ENCODE measurements around the gene ADGRF1.

The ADGRF1 gene

GRCh38 chr6:47019941-47020340 lies 22.2 kb downstream of the ADGRF1 start:
- no peak overlapping the region for H2AFZ ChIP-seq
- no peak overlapping the region for H3K4me3 ChIP-seq (ENCODE audit: low read depth, low read length)
- no peaks in the 10 kb centered on the region for H3K9me3 ChIP-seq (ENCODE audit: control insufficient read depth, low read length)
- no peak for TF ChIP-seq CTCF (IDR thresholded peaks at IDR 0.05)
- H3K4me1 ChIP-seq: no peaks in the 10 kb centered on the region
- no peak overlapping the region for H3K4me2 ChIP-seq (ENCODE audit: low read length)
- H3K36me3 ChIP-seq (ENCODE audit: control insufficient read depth, insufficient read depth, low read length): no peaks in the 10 kb centered on the region
- H3K27ac ChIP-seq: no peak overlapping the region
- H3K79me2 ChIP-seq: no peaks in the 10 kb centered on the region
- no peaks in the 10 kb centered on the region for H3K27me3 ChIP-seq (ENCODE audit: control insufficient read depth, insufficient read depth, low read length)
- H3K9ac ChIP-seq: no peak overlapping the region

- Histone ChIP-seq H3K4me2 (ENCODE audit: low read length) (no peak overlapping the region), H3K79me2 (no peaks in the 10 kb centered on the region), H3K27me3 (ENCODE audit: control insufficient read depth, insufficient read depth, low read length) (no peaks in the 10 kb centered on the region), H3K27ac (no peak overlapping the region), H3K36me3 (ENCODE audit: control insufficient read depth, insufficient read depth, low read length) (no peaks in the 10 kb centered on the region), H3K4me3 (ENCODE audit: low read depth, low read length) (no peak overlapping the region), H3K9ac (no peak overlapping the region), H3K4me1 (no peaks in the 10 kb centered on the region), H3K9me3 (ENCODE audit: control insufficient read depth, low read length) (no peaks in the 10 kb centered on the region), H2AFZ (no peak overlapping the region)
- TF ChIP-seq CTCF (IDR thresholded peaks at IDR 0.05): no peak
These were observed 25.2 kb downstream of the ADGRF1 start for GRCh38 chr6:47016909-47017308.

DNA sequence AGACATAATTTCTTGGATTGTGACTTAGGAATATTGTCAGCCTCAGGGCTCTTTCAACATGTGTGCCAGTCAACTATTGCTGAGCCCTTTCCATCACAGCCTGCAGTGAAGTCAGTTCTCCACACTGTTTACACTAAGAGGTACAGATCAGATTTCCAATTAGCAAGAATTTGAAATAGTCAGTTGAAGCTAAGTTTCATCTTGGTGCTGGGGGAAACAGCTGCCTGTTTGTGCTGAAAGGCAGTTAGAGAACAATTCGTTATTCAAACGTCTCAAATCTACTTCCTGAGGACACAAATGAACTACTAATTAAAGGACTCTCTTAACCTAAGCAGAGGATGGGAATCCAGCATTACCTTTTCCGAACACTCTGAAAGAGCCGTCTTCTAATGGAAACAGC lies 25.9 kb downstream of the ADGRF1 start:
- H3K9me3 ChIP-seq (ENCODE audit: control insufficient read depth, low read length): no peaks in the 10 kb centered on the region
- no peak overlapping the region for H2AFZ ChIP-seq
- no peaks in the 10 kb centered on the region for H3K4me1 ChIP-seq
- no peaks in the 10 kb centered on the region for H3K27me3 ChIP-seq (ENCODE audit: control insufficient read depth, insufficient read depth, low read length)
- no peak overlapping the region for H3K9ac ChIP-seq
- H3K36me3 ChIP-seq (ENCODE audit: control insufficient read depth, insufficient read depth, low read length): no peaks in the 10 kb centered on the region
- no peak for TF ChIP-seq CTCF (IDR thresholded peaks at IDR 0.05)
- no peak overlapping the region for H3K4me2 ChIP-seq (ENCODE audit: low read length)
- H3K79me2 ChIP-seq: no peaks in the 10 kb centered on the region
- H3K4me3 ChIP-seq (ENCODE audit: low read depth, low read length): no peak overlapping the region
- no peak overlapping the region for H3K27ac ChIP-seq

DNA sequence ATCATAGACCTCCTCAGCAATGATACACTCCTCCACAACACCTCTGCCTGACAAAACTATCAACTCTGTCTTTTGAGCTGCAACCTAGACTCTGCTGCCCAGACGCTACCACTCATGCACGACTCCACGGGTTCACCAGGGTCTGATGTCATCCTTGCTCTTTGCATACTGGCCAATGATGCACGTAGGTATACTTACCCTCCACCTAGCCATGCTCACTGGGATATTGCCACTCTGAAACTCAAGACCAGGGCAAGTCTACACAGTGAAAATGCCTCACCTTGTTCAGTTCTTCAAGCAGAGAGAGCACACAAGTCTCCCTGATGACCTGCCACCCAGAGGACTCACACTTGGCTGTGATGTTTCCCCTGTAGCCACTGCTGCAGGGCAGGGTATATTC lies 27.7 kb downstream of the ADGRF1 start:
- H3K27me3 ChIP-seq (ENCODE audit: control insufficient read depth, insufficient read depth, low read length): no peaks in the 10 kb centered on the region
- no peak overlapping the region for H3K9ac ChIP-seq
- no peaks in the 10 kb centered on the region for H3K79me2 ChIP-seq
- no peaks in the 10 kb centered on the region for H3K36me3 ChIP-seq (ENCODE audit: control insufficient read depth, insufficient read depth, low read length)
- no peak overlapping the region for H3K4me2 ChIP-seq (ENCODE audit: low read length)
- peaks cover 6% of the 10 kb centered on the region for H3K4me1 ChIP-seq
- no peak overlapping the region for H3K27ac ChIP-seq
- H3K4me3 ChIP-seq (ENCODE audit: low read depth, low read length): no peak overlapping the region
- TF ChIP-seq CTCF (IDR thresholded peaks at IDR 0.05): no peak
- no peaks in the 10 kb centered on the region for H3K9me3 ChIP-seq (ENCODE audit: control insufficient read depth, low read length)
- H2AFZ ChIP-seq: no peak overlapping the region

GRCh38 chr6:47009583-47009982 lies 32.5 kb downstream of the ADGRF1 start:
- peak; percentile 29 for TF ChIP-seq CTCF (IDR thresholded peaks at IDR 0.05)
- Histone ChIP-seq H3K79me2 (no peaks in the 10 kb centered on the region), H3K9me3 (ENCODE audit: control insufficient read depth, low read length) (no peaks in the 10 kb centered on the region), H3K27me3 (ENCODE audit: control insufficient read depth, insufficient read depth, low read length) (no peaks in the 10 kb centered on the region), H3K9ac (no peak overlapping the region), H3K36me3 (ENCODE audit: control insufficient read depth, insufficient read depth, low read length) (no peaks in the 10 kb centered on the region), H3K4me1 (peaks cover 6% of the 10 kb centered on the region), H3K4me2 (ENCODE audit: low read length) (no peak overlapping the region), H2AFZ (no peak overlapping the region), H3K4me3 (ENCODE audit: low read depth, low read length) (no peak overlapping the region), H3K27ac (no peak overlapping the region)

Data from parathyroid adenoma (tissue), 2 donors.